GM12872 (cell line): Measurements from ENCODE around the gene DNAH7.

Experiments used
- CTCF ChIP-seq: IDR thresholded peaks from 3 replicates; pipeline ENCODE4 v1.5.1; 2011; ENCODE audit warnings: low read depth, mild to moderate bottlenecking, low read length, moderate library complexity; ENCODE audit not compliant: insufficient read depth

DNAH7 gene

GRCh38 chr2:196054631-196055030 is 14.0 kb downstream of the DNAH7 start:
- TF ChIP-seq CTCF, result no peak

- TF ChIP-seq CTCF, result no peak
Measured at GRCh38 chr2:196046123-196046917, 22.3 kb downstream of the DNAH7 start.

- no peak for TF ChIP-seq CTCF
Measured at GRCh38 chr2:196041786-196042185, 26.9 kb downstream of the DNAH7 start.

GRCh38 chr2:196040218-196040617 is 28.4 kb downstream of the DNAH7 start:
- TF ChIP-seq CTCF, result no peak

- no peak for TF ChIP-seq CTCF
Measured at GRCh38 chr2:196036442-196036841, 32.2 kb downstream of the DNAH7 start.

GRCh38 chr2:196018037-196018436 is 50.6 kb downstream of the DNAH7 start:
- TF ChIP-seq CTCF, result no peak

GRCh38 chr2:196012314-196012713 is 56.3 kb downstream of the DNAH7 start:
- no peak for TF ChIP-seq CTCF

GRCh38 chr2:196000551-196000950 is 68.1 kb downstream of the DNAH7 start:
- no peak for TF ChIP-seq CTCF
